H1 (cell line): Measurements from ENCODE around the gene SHANK2. TPM values are rescaled to one million over a fixed set of nuclear protein-coding genes. Genes with fewer than 3 reads are reported as not detected.

ENCODE experiments used
- CTCF ChIA-PET: fragments of 300-600 bp; sonication (Branson Sonifier 250); formaldehyde crosslinking; loops from one replicate; lab custom pipeline; 2021; ENCODE audit not compliant: partially characterized antibody; lab: Charles Lee
- POLR2A ChIA-PET: fragments of 300-600 bp; sonication (Branson Sonifier 250); formaldehyde crosslinking; loops from one replicate; lab custom pipeline; 2021; ENCODE audit warnings: inconsistent platforms; ENCODE audit not compliant: partially characterized antibody; lab: Charles Lee
- DNase-seq, 2 experiments: peaks; one replicate each; pipeline versions ENCODE4 v3.0.0 to v3.0.0-alpha.2; 2010 to 2022; ENCODE audit warnings: low spot score in 2 of 2, low read depth in 1 of 2, mixed read lengths in 1 of 2
- FAIRE-seq: peaks from 2 replicates; lab custom pipeline; 2011; peaks lifted over from hg19 to GRCh38; lab: Jason Lieb, UNC
- H2AFZ ChIP-seq: 2 replicates; pipeline ENCODE4 v1.8.1; 2012; ENCODE audit warnings: low read length, inconsistent platforms
- H2AK5ac ChIP-seq: 2 replicates; pipeline ENCODE4 v1.6.1; 2013; ENCODE audit warnings: low read depth, low read length
- H2BK120ac ChIP-seq: replicated peaks from 2 replicates; pipeline ENCODE3; 2013; ENCODE audit warnings: low read depth, low read length, inconsistent platforms
- H2BK12ac ChIP-seq: 2 replicates; pipeline ENCODE4 v1.6.1; 2013; ENCODE audit warnings: low read depth, low read length
- H2BK15ac ChIP-seq: 2 replicates; pipeline ENCODE4 v1.6.1; 2013; ENCODE audit warnings: low read length
- H2BK20ac ChIP-seq: 2 replicates; pipeline ENCODE4 v1.6.1; 2013; ENCODE audit warnings: low read length
- H2BK5ac ChIP-seq: 2 replicates; pipeline ENCODE4 v1.6.1; 2013; ENCODE audit warnings: low read depth, low read length
- H3K14ac ChIP-seq: 2 replicates; pipeline ENCODE4 v1.6.1; 2013; ENCODE audit warnings: inconsistent platforms; ENCODE audit not compliant: insufficient read length
- H3K18ac ChIP-seq: 2 replicates; pipeline ENCODE4 v1.6.1; 2013; ENCODE audit warnings: low read length; ENCODE audit errors: extremely low read depth
- H3K23ac ChIP-seq: 2 replicates; pipeline ENCODE4 v1.6.1; 2013; ENCODE audit warnings: inconsistent platforms; ENCODE audit not compliant: insufficient read length
- H3K23me2 ChIP-seq: 2 replicates; pipeline ENCODE4 v1.6.1; 2013; ENCODE audit warnings: low read depth, low read length
- H3K27ac ChIP-seq: 2 replicates; pipeline ENCODE4 v1.6.1; 2011; ENCODE audit warnings: low read depth, low read length, inconsistent platforms
- H3K27me3 ChIP-seq, 4 experiments: replicated peaks in 1 of 4; 1 replicate in 1 of 4; 2 replicates in 3 of 4; pipeline versions ENCODE4 v1.6.1 to v1.8.1; 2011 to 2013; ENCODE audit warnings: low read length in 3 of 4, mild to moderate bottlenecking in 3 of 4, inconsistent platforms in 2 of 4, mixed read lengths in 2 of 4, moderate library complexity in 1 of 4; ENCODE audit not compliant: control insufficient read depth in 3 of 4, insufficient read depth in 3 of 4; ENCODE audit errors: extremely low read depth in 1 of 4
- H3K36me3 ChIP-seq, 4 experiments: 2 replicates each; pipeline versions ENCODE4 v1.6.1 to v1.8.1; 2011 to 2013; ENCODE audit warnings: mild to moderate bottlenecking in 4 of 4, low read length in 3 of 4, moderate library complexity in 2 of 4, control low read depth in 1 of 4, inconsistent platforms in 1 of 4; ENCODE audit not compliant: insufficient read depth in 4 of 4, control insufficient read depth in 2 of 4
- H3K4ac ChIP-seq: replicated peaks from 2 replicates; pipeline ENCODE3; 2013; ENCODE audit warnings: low read length, low read depth, mixed read lengths, inconsistent platforms; ENCODE audit not compliant: insufficient read length
- H3K4me1 ChIP-seq, 4 experiments: replicated peaks in 1 of 4; 1 replicate in 1 of 4; 2 replicates in 3 of 4; pipeline versions ENCODE4 v1.6.1 to v1.8.1; 2011 to 2013; ENCODE audit warnings: low read length in 3 of 4, inconsistent platforms in 2 of 4, mixed read lengths in 1 of 4; ENCODE audit not compliant: insufficient read depth in 4 of 4, control insufficient read depth in 3 of 4
- H3K4me2 ChIP-seq, 2 experiments: 2 replicates each; pipeline versions ENCODE4 v1.6.1 to v1.8.1; 2011 to 2013; ENCODE audit warnings: low read depth in 2 of 2, low read length in 2 of 2, control low read depth in 1 of 2, inconsistent platforms in 1 of 2, mild to moderate bottlenecking in 1 of 2; ENCODE audit not compliant: insufficient read depth in 1 of 2
- H3K4me3 ChIP-seq, 4 experiments: fragments of 200-600, 300-600 bp in 1 of 4; sonication (generic), shearing (Covaris generic), sonication (Bioruptor Twin) in 1 of 4; 2 replicates each; pipeline versions ENCODE4 v1.5.1 to v1.8.1; 2011 to 2016; ENCODE audit warnings: low read length in 4 of 4, low read depth in 3 of 4, control low read depth in 2 of 4, inconsistent platforms in 2 of 4, mild to moderate bottlenecking in 2 of 4, mixed read lengths in 1 of 4, moderate library complexity in 1 of 4; ENCODE audit not compliant: insufficient read depth in 2 of 4; ENCODE audit errors: extremely low read depth in 1 of 4
- H3K56ac ChIP-seq: replicated peaks from 2 replicates; pipeline ENCODE3; 2013; ENCODE audit warnings: low read depth, mild to moderate bottlenecking, mixed read lengths, low read length, inconsistent platforms; ENCODE audit not compliant: insufficient read length
- H3K79me1 ChIP-seq: 2 replicates; pipeline ENCODE4 v1.6.1; 2013; ENCODE audit warnings: low read depth, low read length, control low read depth
- H3K79me2 ChIP-seq, 2 experiments: 2 replicates each; pipeline versions ENCODE4 v1.6.1 to v1.8.1; 2012 to 2013; ENCODE audit warnings: low read length in 2 of 2, mild to moderate bottlenecking in 2 of 2, inconsistent platforms in 1 of 2; ENCODE audit not compliant: insufficient read depth in 2 of 2, control insufficient read depth in 1 of 2
- H3K9ac ChIP-seq, 4 experiments: replicated peaks in 1 of 4; 1 replicate in 1 of 4; 2 replicates in 3 of 4; pipeline versions ENCODE4 v1.6.1 to v1.8.1; 2011 to 2013; ENCODE audit warnings: low read depth in 3 of 4, low read length in 3 of 4, control low read depth in 2 of 4, mild to moderate bottlenecking in 2 of 4, moderate library complexity in 2 of 4, inconsistent platforms in 1 of 4; ENCODE audit errors: extremely low read depth in 1 of 4
- H3K9me3 ChIP-seq, 2 experiments: 2 replicates each; pipeline versions ENCODE4 v1.6.1 to v1.8.1; 2012 to 2013; ENCODE audit warnings: mild to moderate bottlenecking in 2 of 2, moderate library complexity in 2 of 2, control low read depth in 1 of 2, inconsistent platforms in 1 of 2, low read depth in 1 of 2, low read length in 1 of 2, mixed read lengths in 1 of 2; ENCODE audit not compliant: insufficient read depth in 2 of 2
- H4K20me1 ChIP-seq, 2 experiments: replicated peaks in 1 of 2; 2 replicates each; pipeline versions ENCODE3 to v1.8.1; 2011 to 2013; ENCODE audit warnings: inconsistent platforms in 2 of 2, low read length in 2 of 2, mild to moderate bottlenecking in 1 of 2; ENCODE audit not compliant: insufficient read depth in 2 of 2, control insufficient read depth in 1 of 2
- H4K5ac ChIP-seq: 2 replicates; pipeline ENCODE4 v1.6.1; 2013; ENCODE audit warnings: low read length, low read depth, mixed read lengths, inconsistent platforms; ENCODE audit not compliant: insufficient read length
- H4K8ac ChIP-seq: 2 replicates; pipeline ENCODE4 v1.8.0; 2013; ENCODE audit warnings: mild to moderate bottlenecking, moderate library complexity, low read length, inconsistent platforms; ENCODE audit not compliant: insufficient read depth; ENCODE audit errors: extremely low read depth
- H4K91ac ChIP-seq: replicated peaks from 2 replicates; pipeline ENCODE3; 2013; ENCODE audit warnings: low read length, mixed read lengths, inconsistent platforms; ENCODE audit not compliant: insufficient read length
- KDM1A ChIP-seq: fragments of 200-600, 300-600 bp; sonication (generic); IDR thresholded peaks from 2 replicates; pipeline ENCODE4 v1.7.1; 2016; ENCODE audit warnings: mild to moderate bottlenecking, low read length, borderline replicate concordance
- KDM5A ChIP-seq: fragments of 200-600 bp; IDR thresholded peaks from 2 replicates; pipeline ENCODE4 v1.7.1; 2012; ENCODE audit warnings: mild to moderate bottlenecking, low read length, inconsistent platforms, mixed read lengths
- POLR2AphosphoS5 ChIP-seq: IDR thresholded peaks from 2 replicates; pipeline ENCODE4 v1.6.1; 2011; ENCODE audit warnings: low read depth, low read length
- RFX5 ChIP-seq: IDR thresholded peaks from 2 replicates; pipeline ENCODE4 v1.6.1; 2011; ENCODE audit warnings: low read depth, low read length, improper control_type of control experiment, borderline replicate concordance
- whole genome bisulfite sequencing, 2 experiments: shearing (Covaris generic) in 1 of 2; methylation state at CpG; one replicate each; pipeline versions ENCODE4 v1.1.6 to v1.1.7; 2013 to 2015; ENCODE audit warnings: low lambda C conversion rate in 2 of 2, mixed read lengths in 2 of 2, inconsistent platforms in 1 of 2, low coverage in 1 of 2, missing lambda C conversion rate in 1 of 2; ENCODE audit not compliant: insufficient replicate concordance in 2 of 2, insufficient coverage in 1 of 2, insufficient read length in 1 of 2; ENCODE audit errors: extremely low coverage in 1 of 2, missing lambda C conversion rate in 1 of 2; 5-methylcytosine and 5-hydroxymethylcytosine counted together
- polyA plus RNA-seq, 7 experiments: library from polyadenylated mRNA; depleted of rRNA in 3 of 7; stranded (reverse) in 5 of 7; unstranded in 2 of 7; fragments of >200 nt in 5 of 7; fragments of 200-250 nt in 2 of 7; gene quantifications; 1 replicate in 5 of 7; 2 replicates in 1 of 7; 4 replicates in 1 of 7; pipeline versions ENCODE4 v1.2.1 to v1.2.3, GENCODE V29; 2011 to 2013; ENCODE audit warnings: missing spikeins in 2 of 7, mixed read lengths in 2 of 7
- total RNA-seq: library from RNA; stranded (reverse); fragmentation: NEBNext Ultra II Directional; extraction: Animal tissue kit (Norgen Biotek cat#: 25700); gene quantifications from 2 replicates; pipeline ENCODE4 v1.2.1, GENCODE V29; 2021

Gene SHANK2
- total and polyA plus RNA-seq, 2 of the 8 experiments (the other 6 are each of a cell fraction or from before 2014, with no cell fraction given): 10.1 to 54.2 TPM

GRCh38 chr11:71207563-71207962 lies 44.8 kb downstream of the SHANK2 start:
- Histone ChIP-seq H4K91ac (no peak overlapping the region), H3K9me3 (peaks cover 0 to 3% of the 10 kb centered on the region in 2 experiments; a peak in 1 of 4 replicates), H3K4me2 (no peak overlapping the region), H3K4me1 (peaks cover 0 to 13% (median 5%) of the 10 kb centered on the region in 4 experiments; a peak in 3 of 7 replicates), H3K9ac (no peak overlapping the region), H4K8ac (no peak overlapping the region), H2BK15ac (no peak overlapping the region), H3K4me3 (no peak overlapping the region), H3K79me1 (peaks cover 6% of the 10 kb centered on the region), H3K36me3 (peaks cover 0 to 5% (median 0%) of the 10 kb centered on the region in 4 experiments; a peak in 1 of 8 replicates), H4K5ac (no peak overlapping the region), H2BK120ac (no peak overlapping the region), H2AK5ac (no peak overlapping the region), H2BK12ac (no peak overlapping the region), H2BK20ac (no peak overlapping the region), H3K27ac (no peak overlapping the region), H3K23ac (no peak overlapping the region), H3K14ac (no peak overlapping the region), H2AFZ (no peak overlapping the region), H3K27me3 (no peaks in the 10 kb centered on the region), H3K18ac (no peak overlapping the region), H3K23me2 (no peaks in the 10 kb centered on the region), H2BK5ac (no peak overlapping the region), H3K4ac (no peak overlapping the region), H3K56ac (no peak overlapping the region), H3K79me2 (peaks cover 0 to 50% of the 10 kb centered on the region in 2 experiments; a peak in 2 of 4 replicates), H4K20me1 (peaks cover 7 to 16% of the 10 kb centered on the region in 2 experiments)
- POLR2A ChIA-PET: interaction anchor here (0.6 to 1.8 kb wide), 7 partner anchors 15 to 1016 kb away, joined by 3 to 7 read pairs (median 3); partner anchors contain the start of gene SHANK2
- 85% methylated on average over 7 of the region's 7 CpGs; no CpG with 5 or more reads in 1 of the 2 experiments for WGBS, 2 experiments
- CTCF ChIA-PET: interaction anchor here (0.9 to 1.1 kb wide), 2 partner anchors 13 to 75 kb away, joined by 3 read pairs; no protein-coding TSS in a partner anchor
- DNase-seq (no peak), FAIRE-seq (no peak)
- TF ChIP-seq POLR2AphosphoS5 (no peak), KDM1A (no peak), RFX5 (no peak), KDM5A (no peak)
